HG03442 (cell line): ENCODE data around the gene RHOXF2.
"Not testable (repeated sequence)": the region's sequence is repeated elsewhere in the genome, so short reads cannot be mapped to it uniquely, and the experiment has no call there.

ENCODE experiments used
- ATAC-seq: cut with Tn5 transposase; IDR thresholded peaks from one replicate; pipeline ENCODE4 v1.9.1; 2021; ENCODE audit warnings: mild to moderate bottlenecking, moderate library complexity; ENCODE audit not compliant: unreplicated experiment

RHOXF2 gene, protein sequence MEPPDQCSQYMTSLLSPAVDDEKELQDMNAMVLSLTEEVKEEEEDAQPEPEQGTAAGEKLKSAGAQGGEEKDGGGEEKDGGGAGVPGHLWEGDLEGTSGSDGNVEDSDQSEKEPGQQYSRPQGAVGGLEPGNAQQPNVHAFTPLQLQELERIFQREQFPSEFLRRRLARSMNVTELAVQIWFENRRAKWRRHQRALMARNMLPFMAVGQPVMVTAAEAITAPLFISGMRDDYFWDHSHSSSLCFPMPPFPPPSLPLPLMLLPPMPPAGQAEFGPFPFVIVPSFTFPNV

DNA sequence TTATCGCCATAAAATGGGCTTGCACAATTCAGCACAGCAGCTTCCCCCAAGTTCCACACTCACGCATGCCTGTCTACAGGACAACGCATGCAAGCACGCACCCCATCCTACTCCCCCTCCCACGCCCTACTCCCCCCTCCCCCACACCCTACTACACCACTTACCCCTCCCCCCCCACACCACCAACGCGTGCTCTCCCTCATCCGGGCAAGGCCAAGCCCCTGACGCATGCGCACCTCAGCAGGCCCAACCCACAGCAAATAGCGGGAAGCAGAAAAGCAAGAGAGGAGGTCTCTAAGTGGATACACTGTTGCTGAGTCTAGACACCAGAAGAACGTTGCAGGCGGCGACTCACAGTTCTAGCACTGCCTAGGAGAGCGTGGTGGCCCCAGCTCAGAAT lies at the start of gene RHOXF2:
Gene RHOXF2 (plus strand): TSS at position 301 of the 400 bp plus-strand sequence. CDS start 138 bp downstream, outside the sequence.
- ATAC-seq, result not testable (repeated sequence)

DNA sequence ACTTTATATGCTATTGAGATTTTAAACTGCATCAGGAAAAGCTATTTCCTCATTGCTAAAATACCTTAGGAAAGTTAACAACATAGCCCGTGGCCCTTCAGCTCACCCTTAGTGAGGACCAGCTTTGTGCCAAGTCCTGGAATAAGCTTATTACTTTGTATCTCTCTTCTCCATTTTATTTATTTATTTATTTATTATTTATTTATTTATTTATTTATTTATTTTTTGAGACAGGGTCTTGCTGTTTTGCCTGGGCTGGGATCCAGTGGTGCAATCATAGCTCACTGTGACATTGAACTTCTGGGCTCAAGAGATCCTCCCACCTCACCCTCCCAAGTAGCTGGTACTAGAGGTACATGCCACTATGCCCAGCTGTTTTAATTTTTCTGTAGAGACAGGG lies 49.0 kb upstream of the RHOXF2 start:
- no peak for ATAC-seq

GRCh38 chrX:120111611-120112010 lies 46.8 kb upstream of the RHOXF2 start:
- ATAC-seq, result no peak

DNA sequence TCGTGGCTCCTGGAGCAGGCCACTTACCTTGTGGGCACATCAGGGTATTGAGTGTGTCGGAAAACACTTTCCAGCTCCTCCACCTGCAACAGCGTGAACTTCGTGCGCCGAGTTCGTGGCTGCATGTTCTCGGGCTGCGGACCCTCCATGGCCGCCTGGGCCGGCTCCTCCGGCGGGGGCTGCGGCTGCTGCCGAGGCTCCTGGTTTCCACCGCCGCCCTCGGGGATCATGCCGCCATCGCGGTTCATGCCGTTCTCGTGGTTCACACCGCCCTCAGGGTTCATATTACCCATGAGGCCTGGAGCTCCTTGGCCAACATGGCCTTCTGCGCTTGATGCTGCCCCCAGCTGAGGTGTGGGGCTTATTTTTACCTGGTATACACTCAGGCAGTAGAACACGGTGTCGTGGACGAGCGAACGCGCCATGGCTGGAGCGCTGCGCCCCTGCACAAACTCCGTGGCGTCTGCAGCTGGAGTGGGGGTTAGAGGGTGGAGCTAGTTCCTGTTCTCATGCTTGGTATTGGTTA lies 42.9 kb upstream of the RHOXF2 start, which contains the start of gene RHOXF1:
Gene RHOXF1 (minus strand): TSS at position 476 of the 526 bp plus-strand sequence. CDS start 51 bp downstream, at position 425.
- ATAC-seq, result no peak

DNA sequence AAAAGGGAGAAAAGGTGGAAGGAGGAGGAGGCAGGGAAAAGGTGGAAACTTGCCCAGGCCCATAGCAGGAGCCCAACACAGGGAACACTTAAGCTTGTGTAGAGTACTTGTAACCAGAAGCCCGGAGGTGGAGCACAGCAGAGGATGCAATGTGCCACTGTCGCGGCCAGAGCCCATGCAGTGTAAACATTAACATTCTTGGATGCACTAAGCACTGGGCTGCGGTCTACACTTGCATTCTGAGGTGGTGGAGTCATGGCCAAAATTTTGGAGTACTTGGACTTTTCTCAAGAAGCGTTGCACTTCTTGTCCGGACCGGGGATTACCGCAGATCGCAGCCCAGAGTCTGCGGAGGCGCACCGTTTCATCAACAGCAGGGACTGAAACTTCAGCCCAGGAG lies 38.2 kb upstream of the RHOXF2 start:
- no peak for ATAC-seq

DNA sequence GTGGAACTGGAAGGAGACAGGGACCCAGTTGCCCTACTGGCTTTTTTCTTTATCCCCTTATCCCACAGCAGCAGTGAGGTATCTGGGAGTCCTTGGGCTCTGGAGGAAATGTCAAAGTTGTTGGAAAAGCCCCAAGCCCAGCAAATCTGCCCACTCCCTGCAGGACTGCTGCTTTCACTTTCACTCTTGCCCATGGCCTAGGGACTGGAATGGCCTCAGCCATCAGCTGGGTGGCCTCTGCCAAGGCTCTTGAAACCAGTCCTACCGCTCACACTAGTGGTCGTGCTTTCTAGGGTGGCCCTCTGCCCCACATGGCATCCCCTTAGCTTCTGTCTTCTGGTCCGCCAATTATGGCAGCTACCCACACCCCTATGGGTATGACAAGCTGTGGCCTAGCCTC lies 33.0 kb upstream of the RHOXF2 start:
- no peak for ATAC-seq

DNA sequence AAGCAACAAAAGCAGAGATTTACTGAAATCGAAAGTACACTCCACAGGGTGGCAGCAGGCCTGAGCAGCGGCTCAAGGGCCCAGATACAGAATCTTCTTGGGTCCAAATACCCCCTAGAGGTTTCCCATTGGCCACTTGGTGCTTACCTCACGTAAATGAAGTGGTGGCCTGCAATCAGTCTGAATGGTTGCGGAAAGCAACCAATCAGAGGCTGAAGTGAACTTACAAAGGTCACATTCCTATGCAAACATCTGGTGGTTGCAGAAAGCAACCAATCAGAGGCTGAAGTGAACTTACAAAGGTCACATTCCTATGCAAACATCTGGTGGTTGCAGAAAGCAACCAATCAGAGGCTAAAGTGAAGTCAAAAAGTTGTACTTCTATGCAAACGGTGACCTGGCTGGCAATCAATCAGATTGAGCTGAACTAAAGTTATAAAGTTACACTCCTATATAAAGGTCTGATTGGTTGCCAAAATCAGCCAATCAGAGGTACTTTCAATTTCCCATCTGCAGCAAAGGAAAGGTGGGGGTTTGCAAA lies 30.0 kb upstream of the RHOXF2 start:
- not testable (repeated sequence) for ATAC-seq

DNA sequence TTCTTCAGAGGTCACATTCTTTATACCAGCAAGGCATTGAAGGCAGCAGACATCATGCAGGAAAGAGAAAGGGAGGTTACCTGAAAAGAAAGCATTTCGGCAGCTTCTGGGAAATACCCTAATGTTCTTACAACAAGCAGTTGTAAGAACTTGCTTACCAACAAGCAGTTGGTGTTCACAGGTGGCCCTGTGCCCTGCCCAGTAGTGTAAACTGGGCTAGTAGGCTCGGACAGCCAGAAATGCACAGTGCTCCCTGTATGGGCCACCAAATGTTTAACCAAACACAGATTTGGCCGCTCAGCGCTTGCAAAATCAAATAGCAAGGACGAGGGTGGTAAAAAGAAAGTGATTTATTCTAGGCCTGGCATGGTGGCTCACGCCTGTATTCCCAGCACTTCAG lies 22.3 kb upstream of the RHOXF2 start:
- no peak for ATAC-seq

DNA sequence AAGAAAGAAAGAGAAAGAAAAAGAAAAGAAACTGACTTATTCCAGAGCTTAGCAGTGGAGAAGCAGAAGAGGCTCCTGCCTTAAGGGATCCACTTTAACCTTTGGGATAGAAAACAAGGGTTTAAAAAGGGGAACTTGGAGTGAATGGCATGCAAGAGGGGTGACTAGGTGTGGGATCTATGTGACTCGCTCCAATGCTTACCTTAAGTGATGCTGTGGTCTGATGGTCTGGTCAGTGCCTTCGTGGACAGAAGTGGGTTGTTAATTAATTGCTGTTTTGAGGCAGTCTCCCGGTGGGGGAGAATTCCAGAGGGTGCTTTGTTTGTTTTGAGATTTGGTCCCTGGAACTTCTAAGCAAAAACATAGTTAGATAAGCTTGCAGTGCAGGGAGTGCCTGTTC lies 21.6 kb upstream of the RHOXF2 start:
- no peak for ATAC-seq

DNA sequence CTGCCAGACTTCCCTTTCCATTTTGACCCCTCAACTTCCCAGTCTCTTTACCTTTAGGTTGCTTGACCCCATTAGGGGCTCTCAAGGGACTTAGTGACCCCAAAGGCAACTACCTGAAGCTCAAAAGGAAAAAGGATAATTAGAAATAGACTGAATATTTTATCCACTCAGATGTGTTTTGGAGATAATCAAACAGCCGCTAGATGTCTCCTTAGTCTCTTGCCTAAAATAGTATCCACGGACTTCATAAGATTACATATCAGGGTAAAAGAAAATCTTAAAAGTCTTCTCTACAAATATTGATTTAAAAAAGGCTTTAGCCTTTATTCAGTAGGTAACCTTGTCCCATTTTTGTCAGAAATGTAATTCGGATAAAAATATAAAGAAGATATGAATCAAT lies 21.0 kb upstream of the RHOXF2 start:
- ATAC-seq, result no peak

DNA sequence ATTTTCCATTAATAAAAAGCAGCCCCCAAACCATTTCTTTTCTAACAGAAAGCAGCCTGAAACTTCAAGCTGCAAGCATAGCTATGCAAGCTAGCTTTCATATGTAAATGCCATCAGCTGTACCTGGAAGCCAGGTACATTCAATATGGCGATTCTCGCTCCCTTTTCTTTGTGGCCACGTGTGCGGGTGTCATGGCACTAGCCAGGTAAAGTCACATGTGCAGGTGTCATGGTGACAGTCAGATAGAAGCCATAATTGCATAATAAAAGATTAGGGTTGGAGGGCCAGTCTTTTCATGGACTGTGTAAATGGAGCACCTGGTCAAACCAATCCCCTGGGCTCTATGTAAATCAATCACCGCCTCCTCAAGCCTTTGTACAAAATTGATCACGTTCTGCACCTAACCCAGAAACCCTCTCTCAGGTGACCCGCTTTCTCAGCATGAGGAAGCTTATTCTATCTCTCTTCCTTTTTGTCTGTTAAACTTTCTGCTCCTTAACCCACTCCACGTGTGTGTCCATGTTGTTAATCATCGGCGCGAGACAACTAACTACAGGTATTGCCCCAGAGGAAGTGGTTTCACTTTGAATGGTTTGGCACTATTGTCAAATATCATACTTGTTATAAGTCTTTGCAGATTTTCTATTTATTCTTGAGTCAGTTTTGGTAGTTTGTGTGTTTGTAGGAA lies 18.0 kb upstream of the RHOXF2 start:
- no peak for ATAC-seq

DNA sequence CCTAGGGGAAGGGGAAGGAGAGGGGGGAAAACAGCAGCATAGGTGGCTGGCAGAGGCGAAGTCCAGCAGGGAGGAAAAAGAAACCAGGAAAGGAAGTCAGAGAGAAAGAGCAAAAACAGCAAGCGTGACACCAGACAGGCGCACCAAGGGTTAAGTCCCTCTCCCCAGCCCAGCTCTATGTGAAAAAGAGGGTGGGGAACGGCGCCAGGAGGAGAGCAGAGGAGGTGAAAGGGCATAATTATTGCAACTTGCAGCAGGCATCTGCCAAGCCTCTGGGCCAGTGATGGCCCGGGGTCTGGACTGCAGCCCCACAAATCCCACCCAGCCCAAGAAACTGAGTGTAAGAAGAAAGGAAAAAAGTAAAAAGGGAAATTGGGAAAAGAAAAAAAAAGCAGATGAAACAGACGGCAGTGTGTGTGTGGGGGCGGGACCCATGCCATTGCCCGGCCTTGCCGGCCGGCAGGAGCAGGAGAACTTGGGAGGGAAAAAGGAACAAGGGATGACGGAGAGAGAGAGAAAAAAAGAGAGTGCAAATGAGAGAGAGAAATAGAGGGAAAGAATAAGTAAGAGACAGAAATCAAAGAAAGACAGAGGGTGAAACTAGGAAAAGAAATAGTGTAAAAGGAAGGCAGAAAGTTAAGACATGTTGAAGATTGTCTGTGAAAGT lies 14.1 kb upstream of the RHOXF2 start:
- no peak for ATAC-seq

- ATAC-seq, result no peak
Measured at GRCh38 chrX:120145295-120145925, 13.0 kb upstream of the RHOXF2 start.

DNA sequence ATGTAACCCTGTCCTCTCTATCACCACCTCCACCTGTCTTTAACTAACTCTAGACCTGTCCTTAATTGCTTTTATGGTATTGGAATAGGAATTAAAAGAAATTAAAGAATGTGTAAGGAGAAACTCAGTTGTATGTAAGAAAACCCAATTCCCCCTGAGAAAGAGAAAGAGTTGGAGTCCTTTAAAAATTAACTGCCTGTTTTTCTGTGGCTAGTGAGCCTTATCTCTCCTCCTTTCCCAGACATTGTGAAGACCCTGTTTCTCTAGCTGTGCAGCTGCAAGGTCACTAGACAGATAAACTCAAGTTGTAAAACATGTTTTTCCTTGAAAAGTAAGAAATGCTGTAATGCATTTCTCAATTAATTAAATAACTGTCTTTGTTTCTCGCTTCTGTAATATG lies 12.1 kb upstream of the RHOXF2 start:
- ATAC-seq, result not testable (repeated sequence)

DNA sequence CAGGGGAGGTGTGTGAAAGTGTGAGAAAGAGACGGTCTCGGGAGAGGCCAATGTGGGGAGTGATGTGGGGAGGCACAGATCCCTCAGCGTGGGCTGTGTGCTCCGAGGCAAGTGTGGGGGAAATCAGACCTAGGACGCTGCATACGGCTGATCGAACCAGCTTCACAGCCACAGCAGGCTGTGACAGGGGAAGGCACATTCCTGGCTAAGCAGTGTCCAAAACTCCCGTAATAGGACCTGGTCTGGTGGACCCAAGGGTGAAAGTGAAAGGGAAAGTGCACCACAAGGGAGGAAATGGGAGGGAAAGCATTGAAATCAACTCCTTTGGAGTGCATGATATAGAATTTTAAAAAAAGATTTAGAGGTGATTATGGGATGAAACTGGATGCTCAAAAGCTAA lies 10.9 kb upstream of the RHOXF2 start:
- no peak for ATAC-seq

GRCh38 chrX:120150109-120150744 lies 8.2 kb upstream of the RHOXF2 start:
- not testable (repeated sequence) for ATAC-seq

- ATAC-seq, result not testable (repeated sequence)
Measured at GRCh38 chrX:120159086-120159485, 673 bp downstream of the RHOXF2 start.

GRCh38 chrX:120193254-120193653 lies 34.8 kb downstream of the RHOXF2 start:
- not testable (repeated sequence) for ATAC-seq

- ATAC-seq, result peak; percentile 66
Measured at GRCh38 chrX:120193720-120194119, 35.3 kb downstream of the RHOXF2 start.

GRCh38 chrX:120195786-120196185 lies 37.4 kb downstream of the RHOXF2 start:
- ATAC-seq, result not testable (repeated sequence)
